Duodenal mucosa (tissue), 2 donors: ENCODE data around the gene ERAP2.
A peak's percentile ranks its signal among the peaks of the same experiment; 100 is the strongest.

Experiments
- H3K27ac ChIP-seq: one replicate; pipeline ENCODE4 v1.7.0; 2013; ENCODE audit warnings: low read depth, low read length
- H3K27me3 ChIP-seq, 2 donors: one replicate each; pipeline ENCODE4 v1.7.0; 2013; ENCODE audit warnings: low read length in 2 of 2, control low read depth in 1 of 2; ENCODE audit not compliant: insufficient read depth in 2 of 2, control insufficient read depth in 1 of 2
- H3K36me3 ChIP-seq, 2 donors: one replicate each; pipeline ENCODE4 v1.7.0; 2013; ENCODE audit warnings: low read length in 2 of 2, control low read depth in 1 of 2; ENCODE audit not compliant: insufficient read depth in 2 of 2, control insufficient read depth in 1 of 2
- H3K4me1 ChIP-seq, 2 donors: one replicate each; pipeline ENCODE4 v1.7.0; 2013; ENCODE audit warnings: low read length in 2 of 2, control low read depth in 1 of 2; ENCODE audit not compliant: insufficient read depth in 2 of 2, control insufficient read depth in 1 of 2
- H3K4me3 ChIP-seq, 2 donors: one replicate each; pipeline ENCODE4 v1.7.0; 2013; ENCODE audit warnings: low read length in 2 of 2, low read depth in 1 of 2
- H3K9ac ChIP-seq, 2 donors: one replicate each; pipeline ENCODE4 v1.7.0; 2013; ENCODE audit warnings: low read length in 2 of 2, low read depth in 1 of 2
- H3K9me3 ChIP-seq, 2 donors: one replicate each; pipeline ENCODE4 v1.7.0; 2013; ENCODE audit warnings: low read length in 2 of 2, control low read depth in 1 of 2; ENCODE audit not compliant: control insufficient read depth in 1 of 2

ERAP2 gene

DNA sequence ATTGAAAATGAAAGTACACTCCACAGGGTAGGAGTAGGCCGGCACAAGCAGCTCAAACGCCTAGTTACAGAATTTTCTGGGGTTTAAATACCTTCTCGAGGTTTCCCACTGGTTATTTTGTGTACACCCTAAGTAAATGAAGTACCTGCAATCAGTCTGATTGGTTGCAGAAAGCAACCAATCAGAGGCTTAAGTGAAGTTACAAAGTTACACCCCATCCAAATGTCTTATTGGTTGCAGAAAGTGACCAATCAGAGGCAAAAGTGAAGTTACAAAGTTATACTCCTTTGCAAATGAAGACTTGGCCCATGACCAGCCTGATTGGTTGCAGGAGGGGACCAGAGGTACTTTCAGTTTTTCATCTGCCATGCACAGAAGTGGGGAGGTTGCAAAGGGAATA, 33.2 kb upstream of the ERAP2 start:
- Histone ChIP-seq H3K9me3 (no peaks in the 10 kb centered on the region), H3K4me3 (no peak overlapping the region), H3K36me3 (no peaks in the 10 kb centered on the region), H3K4me1 (peaks cover 11 to 16% of the 10 kb centered on the region in 2 donors), H3K9ac (no peak overlapping the region), H3K27ac (no peak overlapping the region), H3K27me3 (no peaks in the 10 kb centered on the region)

DNA sequence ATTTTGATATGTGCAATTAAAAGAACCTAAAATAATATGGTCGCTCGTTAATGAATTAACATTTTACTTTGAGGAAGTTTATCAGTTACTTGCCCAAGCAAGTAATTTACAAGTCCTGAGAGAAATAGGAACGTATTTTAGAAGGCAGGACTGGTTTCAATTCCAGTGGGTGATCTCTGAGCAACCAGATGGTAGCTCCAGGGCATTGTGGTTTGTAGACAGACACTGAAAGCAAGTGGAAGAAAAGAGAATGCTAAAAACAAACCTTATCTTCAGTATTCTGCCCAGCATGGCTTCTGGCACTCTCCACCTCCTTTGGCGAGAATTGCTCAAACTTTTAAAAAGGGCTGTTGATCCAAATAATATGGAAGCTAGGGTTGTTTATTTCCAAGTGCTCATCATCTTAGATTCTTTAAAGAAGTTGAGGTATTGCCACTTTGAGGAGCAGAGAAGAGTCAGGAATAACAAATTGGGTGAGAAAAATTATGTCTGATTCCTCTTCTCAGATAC, 31.8 kb upstream of the ERAP2 start:
- Histone ChIP-seq H3K27me3 (no peaks in the 10 kb centered on the region), H3K9me3 (peaks cover 0 to 4% of the 10 kb centered on the region in 2 donors)

DNA sequence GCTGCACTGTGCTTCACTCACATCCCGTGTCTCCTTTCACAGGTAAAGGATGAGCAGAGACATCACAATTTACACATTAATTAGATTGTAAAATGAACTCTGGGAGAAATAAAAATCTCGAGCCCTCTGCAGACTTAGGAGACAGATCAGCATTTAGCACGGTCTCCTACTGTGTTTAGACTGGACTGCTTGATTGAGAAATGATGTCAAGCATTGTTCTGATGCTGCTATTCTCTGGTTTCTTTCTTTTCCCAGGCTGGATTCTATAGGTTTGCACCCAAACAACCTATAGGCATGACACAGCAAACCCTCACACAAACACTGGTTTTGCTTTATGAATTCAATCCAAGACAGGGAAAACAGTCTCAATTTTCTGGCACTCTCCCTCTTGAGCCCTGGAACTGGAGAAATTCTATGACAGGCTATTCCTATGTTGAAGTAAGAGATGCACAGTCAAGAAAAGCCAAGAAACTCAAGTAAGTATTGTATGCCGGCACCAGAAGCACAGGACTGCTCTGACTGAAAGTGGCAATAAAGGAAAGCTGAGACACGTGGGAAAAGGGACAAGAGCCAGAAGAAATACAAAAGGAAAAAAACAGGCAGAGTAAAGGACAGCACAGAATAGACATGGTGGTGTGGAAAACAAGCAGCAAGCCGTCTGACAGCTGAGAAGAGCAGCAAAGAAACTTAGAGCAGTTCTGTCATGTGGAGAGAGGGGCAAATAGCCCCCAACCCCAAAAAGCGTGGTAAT, 24.8 kb upstream of the ERAP2 start:
- peaks cover 12 to 21% of the 10 kb centered on the region in 2 donors for H3K4me1 ChIP-seq
- H3K27ac ChIP-seq, result no peak overlapping the region
- no peak overlapping the region for H3K4me3 ChIP-seq
- H3K27me3 ChIP-seq, result no peaks in the 10 kb centered on the region
- H3K9me3 ChIP-seq, result peaks cover 0 to 8% of the 10 kb centered on the region in 2 donors
- H3K9ac ChIP-seq, result no peak overlapping the region
- no peaks in the 10 kb centered on the region for H3K36me3 ChIP-seq

More for the DNA sequence above, 31.8 kb upstream of the ERAP2 start:
- H3K4me3 ChIP-seq, result no peak overlapping the region
- H3K36me3 ChIP-seq, result no peaks in the 10 kb centered on the region
- H3K9ac ChIP-seq, result no peak overlapping the region
- no peak overlapping the region for H3K27ac ChIP-seq
- H3K4me1 ChIP-seq, result peaks cover under 1 to 2% of the 10 kb centered on the region in 2 donors

DNA sequence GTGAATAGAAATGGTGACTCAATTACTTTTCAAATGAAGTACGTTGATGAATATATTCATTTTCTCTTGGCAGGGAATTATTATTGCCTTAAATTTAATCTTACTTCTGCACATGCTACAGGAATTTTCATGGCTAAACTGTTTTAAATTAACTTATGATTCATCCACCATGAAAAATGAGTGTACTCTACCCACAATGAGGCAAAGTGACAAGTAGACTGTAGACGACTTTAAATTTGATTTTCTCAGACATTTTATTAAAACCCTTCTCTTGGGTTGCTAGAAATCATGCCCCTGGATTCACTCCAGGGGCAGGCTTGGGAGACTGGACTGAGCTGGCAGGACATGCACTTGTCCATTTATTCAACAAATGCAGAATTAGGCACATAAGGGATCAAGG, 23.5 kb upstream of the ERAP2 start:
- peaks cover 0 to 8% of the 10 kb centered on the region in 2 donors for H3K9me3 ChIP-seq
- H3K27ac ChIP-seq, result no peak overlapping the region
- H3K27me3 ChIP-seq, result no peaks in the 10 kb centered on the region
- peaks cover 12 to 21% of the 10 kb centered on the region in 2 donors for H3K4me1 ChIP-seq
- no peak overlapping the region for H3K9ac ChIP-seq
- no peaks in the 10 kb centered on the region for H3K36me3 ChIP-seq
- H3K4me3 ChIP-seq, result no peak overlapping the region

- no peaks in the 10 kb centered on the region for H3K36me3 ChIP-seq
- no peaks in the 10 kb centered on the region for H3K27me3 ChIP-seq
- peaks cover 12 to 21% of the 10 kb centered on the region in 2 donors for H3K4me1 ChIP-seq
- peaks cover 0 to 8% of the 10 kb centered on the region in 2 donors for H3K9me3 ChIP-seq
- H3K4me3 ChIP-seq, result no peak overlapping the region
- H3K9ac ChIP-seq, result no peak overlapping the region
- H3K27ac ChIP-seq, result no peak overlapping the region
These were observed 22.2 kb upstream of the ERAP2 start for GRCh38 chr5:96854067-96854466.

DNA sequence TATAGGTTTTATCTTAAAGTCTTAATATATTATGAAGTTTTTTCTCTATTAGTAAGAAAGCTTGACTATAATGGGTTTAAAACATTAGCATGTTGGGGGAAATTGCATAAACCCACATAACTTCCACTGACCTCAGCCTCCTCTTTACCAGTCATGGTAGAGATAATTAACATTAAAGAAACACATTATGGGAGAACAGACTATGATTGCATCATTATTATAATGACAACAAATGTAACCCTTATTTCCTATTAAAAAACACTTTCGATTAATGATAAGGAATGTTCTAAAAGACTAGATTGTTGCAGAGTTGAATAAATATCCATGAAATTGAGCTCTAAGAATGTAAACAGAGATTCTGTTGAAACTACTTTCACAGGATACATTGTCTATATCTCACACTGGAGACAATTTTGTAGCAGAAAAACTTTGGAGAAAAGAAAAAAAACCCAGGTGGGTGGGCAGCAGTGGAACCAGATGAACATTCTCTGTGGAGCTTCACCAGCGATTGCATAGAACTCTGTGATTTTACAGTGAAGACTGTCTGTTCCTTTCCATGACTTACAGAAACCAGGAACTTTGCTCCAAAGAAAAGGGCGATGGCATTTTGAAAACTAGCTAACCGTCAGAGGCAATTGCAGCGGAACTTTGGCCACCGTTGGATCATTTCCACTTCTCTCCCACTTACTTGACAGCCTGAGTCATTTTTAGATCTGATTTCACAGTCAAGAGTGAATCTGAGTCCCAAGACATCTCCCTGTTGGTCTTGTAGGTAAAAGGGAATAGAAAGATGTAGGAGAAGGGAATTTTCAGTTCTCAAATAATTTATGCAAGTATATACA, 21.0 kb upstream of the ERAP2 start:
- H3K9ac ChIP-seq, result peak overlapping the region in 1 of 2 donors; percentile 15
- H3K4me3 ChIP-seq, result peak overlapping the region; percentile 8 to 9
- peak overlapping the region; percentile 20 for H3K27ac ChIP-seq
- no peaks in the 10 kb centered on the region for H3K27me3 ChIP-seq
- no peaks in the 10 kb centered on the region for H3K9me3 ChIP-seq
- no peaks in the 10 kb centered on the region for H3K36me3 ChIP-seq
- peaks cover 12 to 21% of the 10 kb centered on the region in 2 donors for H3K4me1 ChIP-seq

DNA sequence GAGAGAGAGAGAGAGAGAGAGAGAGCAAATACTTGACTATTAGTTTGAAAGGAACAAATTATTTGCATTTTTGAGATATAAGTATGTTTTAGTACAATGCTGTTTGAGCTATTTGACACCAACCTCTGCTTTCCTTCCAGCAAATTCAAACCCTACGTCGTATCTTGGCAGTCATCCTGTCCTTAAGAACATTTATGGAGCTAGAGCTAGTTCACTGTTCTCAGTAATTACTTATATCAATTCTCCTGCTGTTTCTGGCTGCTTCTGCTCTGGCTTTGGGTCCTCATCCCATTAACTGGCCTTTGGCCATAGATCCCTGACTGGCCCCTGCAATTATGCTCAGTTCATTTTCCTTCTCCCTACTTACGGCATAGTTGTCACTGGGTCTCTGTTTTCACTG, 19.9 kb upstream of the ERAP2 start:
- peaks cover 12 to 21% of the 10 kb centered on the region in 2 donors for H3K4me1 ChIP-seq
- no peaks in the 10 kb centered on the region for H3K27me3 ChIP-seq
- H3K9ac ChIP-seq, result no peak overlapping the region
- H3K27ac ChIP-seq, result no peak overlapping the region
- no peaks in the 10 kb centered on the region for H3K36me3 ChIP-seq
- no peaks in the 10 kb centered on the region for H3K9me3 ChIP-seq
- H3K4me3 ChIP-seq, result no peak overlapping the region

DNA sequence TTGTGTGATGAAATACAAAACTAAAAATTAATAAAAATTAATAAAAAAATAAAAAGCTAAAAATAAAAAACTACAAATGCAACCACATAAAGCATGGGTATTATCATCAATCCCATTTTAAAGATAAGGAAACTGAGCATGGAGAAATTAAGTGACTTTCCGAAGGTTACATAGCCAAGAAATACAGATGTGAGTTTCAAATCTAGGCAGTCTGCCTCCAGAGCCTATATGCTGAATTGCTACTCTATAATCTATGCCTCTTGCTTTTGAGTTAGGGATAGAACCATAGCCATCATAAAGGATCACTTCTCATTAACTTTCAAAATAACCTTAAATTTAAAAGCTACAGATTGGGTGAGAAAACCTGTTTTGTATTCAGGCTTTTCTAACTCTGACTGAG, 18.8 kb upstream of the ERAP2 start:
- H3K4me3 ChIP-seq, result no peak overlapping the region
- no peak overlapping the region for H3K27ac ChIP-seq
- H3K9ac ChIP-seq, result no peak overlapping the region
- no peaks in the 10 kb centered on the region for H3K9me3 ChIP-seq
- no peaks in the 10 kb centered on the region for H3K36me3 ChIP-seq
- no peaks in the 10 kb centered on the region for H3K27me3 ChIP-seq
- peaks cover 12 to 21% of the 10 kb centered on the region in 2 donors for H3K4me1 ChIP-seq

DNA sequence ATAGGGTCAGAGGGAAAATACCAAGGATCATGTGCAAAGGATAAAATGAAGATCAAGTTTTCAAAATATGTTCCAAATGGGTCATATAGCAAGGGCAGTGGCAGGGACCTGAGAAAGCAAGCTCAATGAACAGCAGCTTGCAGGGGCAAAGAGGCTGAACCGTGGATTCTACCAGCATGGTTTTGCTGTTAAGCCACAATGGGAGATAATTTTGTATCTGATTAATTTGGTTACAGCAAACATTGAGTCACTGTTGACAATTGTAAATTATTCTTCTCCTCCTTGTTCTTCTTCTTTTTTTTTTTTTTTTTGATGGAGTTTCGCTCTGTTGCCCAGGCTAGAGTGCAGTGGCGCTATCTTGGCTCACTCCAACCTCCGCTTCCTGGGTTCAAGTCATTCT, 18.4 kb upstream of the ERAP2 start:
- Histone ChIP-seq H3K4me1 (peaks cover 12 to 21% of the 10 kb centered on the region in 2 donors), H3K9ac (no peak overlapping the region), H3K36me3 (no peaks in the 10 kb centered on the region), H3K27ac (no peak overlapping the region), H3K4me3 (no peak overlapping the region), H3K9me3 (no peaks in the 10 kb centered on the region), H3K27me3 (no peaks in the 10 kb centered on the region)

GRCh38 chr5:96859375-96859774, 16.9 kb upstream of the ERAP2 start:
- Histone ChIP-seq H3K9me3 (no peaks in the 10 kb centered on the region), H3K4me3 (no peak overlapping the region), H3K4me1 (peaks cover 9 to 12% of the 10 kb centered on the region in 2 donors), H3K27ac (no peak overlapping the region), H3K27me3 (no peaks in the 10 kb centered on the region), H3K36me3 (no peaks in the 10 kb centered on the region), H3K9ac (no peak overlapping the region)
